Activated naive CD4-positive, alpha-beta T cell treated with anti-CD3 and anti-CD28 coated beads, Interleukin-2, amount 10 ng/mL, durations not matched to agents 5 hours and 36 hours (primary cell): Measurements from ENCODE around the gene ANKRD63. TPM values are rescaled to one million over a fixed set of nuclear protein-coding genes. Genes with fewer than 3 reads are reported as not detected.

ENCODE experiments used
- total RNA-seq, 2 experiments: library from RNA; stranded (reverse); gene quantifications; one replicate each; pipeline ENCODE4 v1.2.3, GENCODE V29; 2021

The ANKRD63 gene
- under 1 TPM; 0.23 to 0.26 TPM for total RNA-seq

GRCh38 chr15:40282869-40283614, at the start of gene ANKRD63:
Gene ANKRD63, minus strand, starts transcription at chr15:40283064. Its CDS starts 478 bp downstream, at chr15:40282586.

GRCh38 chr15:40323239-40323952, 40.5 kb upstream of the ANKRD63 start, which contains the start of gene INAFM2:
Gene INAFM2, plus strand, starts transcription at chr15:40323692. Its CDS starts 364 bp downstream, at chr15:40324056.

GRCh38 chr15:40307421-40308211, 24.8 kb upstream of the ANKRD63 start, which contains the start of gene PLCB2:
Gene PLCB2, minus strand, starts transcription at chr15:40307935. Its CDS starts 263 bp downstream, at chr15:40307672.

GRCh38 chr15:40238532-40239403, 44.1 kb downstream of the ANKRD63 start, which contains the start of gene PAK6:
Gene PAK6, plus strand, starts transcription at chr15:40239063. Its CDS starts 25,723 bp downstream, at chr15:40264786.

Other genes with a start within 250 kb of the ANKRD63 start
- 100 to 1,000 TPM; 144 to 145 TPM for gene SRP14, start 243.9 kb downstream of the ANKRD63 start, total RNA-seq
- 10 to 100 TPM; 24.1 to 25.0 TPM for gene BMF, start 174.2 kb downstream of the ANKRD63 start, total RNA-seq
- gene BUB1B, start 122.0 kb downstream of the ANKRD63 start, total RNA-seq, result 10 to 100 TPM; 70.0 to 71.8 TPM
- gene PAK6, start 44.0 kb downstream of the ANKRD63 start, total RNA-seq, result under 1 TPM; 0.48 to 0.91 TPM
- 100 to 1,000 TPM; 178 to 182 TPM for gene PLCB2, start 24.9 kb upstream of the ANKRD63 start, total RNA-seq
- 1 to 10 TPM; 8.4 to 9.7 TPM for gene INAFM2, start 40.6 kb upstream of the ANKRD63 start, total RNA-seq
- under 1 TPM; 0.43 to 0.76 TPM for gene CCDC9B, start 57.9 kb upstream of the ANKRD63 start, total RNA-seq
- not detected for gene PHGR1, start 68.0 kb upstream of the ANKRD63 start, total RNA-seq
- gene DISP2, start 75.2 kb upstream of the ANKRD63 start, total RNA-seq, result under 1 TPM; 0.05 to 0.08 TPM
- 10 to 100 TPM; 35.5 to 35.7 TPM for gene KNSTRN, start 99.7 kb upstream of the ANKRD63 start, total RNA-seq
- 10 to 100 TPM; 43.6 to 45.3 TPM for gene IVD, start 122.7 kb upstream of the ANKRD63 start, total RNA-seq
- gene BAHD1, start 157.9 kb upstream of the ANKRD63 start, total RNA-seq, result 10 to 100 TPM; 29.7 to 30.0 TPM
- gene CHST14, start 187.9 kb upstream of the ANKRD63 start, total RNA-seq, result 10 to 100 TPM; 13.7 to 14.1 TPM